Purkinje cell (primary cell): ENCODE data around the gene PCGF2. TPM values are rescaled to one million over a fixed set of nuclear protein-coding genes. Genes with fewer than 3 reads are reported as not detected.

Source experiments
- polyA plus RNA-seq: library from polyadenylated mRNA; unstranded; fragments of >200 nt; fragmentation: Nextera tagmentation; gene quantifications from 2 replicates; pipeline ENCODE4 v1.2.1, GENCODE V29; 2014

PCGF2 gene
- 1.1 and 11.2 TPM in 2 replicates for polyA plus RNA-seq

DNA sequence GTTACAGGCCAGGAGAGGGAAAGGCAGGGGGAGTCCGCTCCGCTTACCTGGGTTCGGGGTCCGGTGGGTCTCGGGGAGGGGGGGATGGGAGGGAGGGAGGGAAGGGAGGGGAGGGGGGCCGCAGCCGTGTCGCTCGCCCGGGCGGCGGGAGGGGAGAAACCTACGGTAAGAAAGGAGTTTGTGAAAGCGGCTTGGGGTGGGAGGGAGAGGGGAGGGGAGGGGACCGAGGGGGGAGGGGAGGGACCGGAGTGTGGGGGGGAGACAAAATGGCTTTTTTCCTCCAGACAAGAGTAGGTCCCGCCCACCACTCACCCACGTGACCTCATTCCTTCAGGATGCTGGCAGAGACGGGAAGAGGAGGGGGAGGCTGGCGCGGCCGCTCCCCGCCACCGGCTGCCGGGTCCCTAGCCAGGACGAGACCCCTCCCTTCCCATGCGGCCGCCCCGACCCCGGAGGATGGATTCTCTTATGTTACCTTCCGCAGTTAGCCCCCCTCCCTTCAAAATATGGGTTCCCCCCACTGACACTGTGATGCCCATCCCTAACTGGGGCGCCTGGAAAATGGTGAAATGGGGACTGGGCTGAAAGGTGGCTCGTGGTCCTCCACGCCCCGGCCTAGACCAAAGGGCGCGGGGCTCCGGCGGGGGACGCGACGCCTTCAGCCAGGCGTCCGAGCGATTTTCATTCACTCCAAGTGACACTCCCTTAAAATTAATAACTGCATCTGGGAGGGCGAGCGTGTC, at the start of gene PCGF2:
TSS of gene PCGF2 (minus strand) at position 188 of the 743 bp plus-strand sequence. CDS start 7,934 bp downstream, outside the sequence.

DNA sequence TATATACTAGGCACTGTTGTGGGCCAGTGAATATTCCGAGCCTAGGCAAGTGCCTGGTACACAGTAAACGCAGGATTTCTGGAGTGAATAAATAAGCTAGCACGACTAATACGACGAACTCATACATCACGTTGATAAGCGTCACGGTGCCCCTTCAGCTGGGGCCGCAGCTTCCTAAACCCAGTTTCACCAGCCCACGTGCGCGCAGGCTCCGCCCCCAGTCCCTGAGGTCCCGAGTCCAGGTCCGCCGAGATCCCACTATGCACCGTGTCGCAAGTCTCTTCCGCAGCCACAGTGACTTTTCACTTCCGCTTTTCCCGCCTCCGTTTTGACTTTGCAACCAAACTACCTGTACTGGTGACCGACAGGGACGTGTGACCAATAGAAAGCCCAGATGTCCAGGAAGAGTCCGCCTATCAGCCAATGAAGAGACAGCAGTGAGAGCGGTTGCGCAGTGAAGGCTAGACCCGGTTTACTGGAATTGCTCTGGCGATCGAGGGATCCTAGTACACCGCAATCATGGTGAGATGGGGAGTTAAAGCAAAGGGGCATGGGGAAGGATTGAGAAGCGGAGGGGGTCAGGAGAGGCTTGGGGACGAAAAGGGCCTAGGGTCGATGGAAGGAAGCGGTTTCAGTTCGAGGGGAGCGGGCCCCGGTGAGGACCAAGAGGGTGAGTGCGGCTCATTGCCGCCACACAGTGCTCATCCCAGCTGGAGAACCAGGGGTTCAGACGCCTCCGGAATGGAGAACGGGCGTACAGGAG, 4.4 kb upstream of the PCGF2 start, which contains the start of gene PSMB3:
TSS of gene PSMB3 (plus strand) at position 434 of the 763 bp plus-strand sequence. CDS start at position 520, 86 bp downstream.

DNA sequence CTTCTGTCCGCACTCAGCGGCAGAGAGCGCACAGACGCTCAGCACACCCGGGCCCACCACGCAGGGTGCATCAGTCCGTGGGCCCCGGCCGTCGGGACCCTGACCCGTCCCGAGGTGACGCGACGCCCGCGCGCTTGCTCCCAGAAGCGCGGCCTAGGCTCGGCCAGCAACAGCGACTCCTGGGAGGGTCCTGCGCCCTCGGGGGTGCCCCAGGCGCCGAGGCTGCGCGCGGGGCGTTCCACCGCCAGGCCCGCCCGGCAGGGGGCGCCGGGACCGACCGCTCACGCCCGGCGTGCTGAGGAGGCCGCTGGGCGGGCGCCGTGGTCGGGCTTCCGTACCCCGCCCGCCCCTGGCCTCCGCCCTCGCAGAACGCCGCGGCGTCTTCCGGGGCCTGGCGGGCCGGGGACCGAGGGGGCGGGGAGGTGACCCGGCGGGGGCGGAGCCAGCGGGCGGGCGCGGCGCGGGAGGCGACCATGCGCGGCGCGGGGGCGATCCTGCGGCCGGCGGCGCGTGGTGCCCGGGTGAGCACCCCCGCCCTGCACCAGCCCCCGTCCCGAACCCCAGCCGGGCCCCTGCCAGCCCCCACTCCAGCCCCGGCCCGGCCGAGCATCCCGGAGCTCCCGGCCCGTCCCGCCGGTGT, 18.1 kb downstream of the PCGF2 start, which contains the start of gene CISD3:
TSS of gene CISD3 (plus strand) at position 456 of the 640 bp plus-strand sequence. CDS start at position 474, 18 bp downstream.

DNA sequence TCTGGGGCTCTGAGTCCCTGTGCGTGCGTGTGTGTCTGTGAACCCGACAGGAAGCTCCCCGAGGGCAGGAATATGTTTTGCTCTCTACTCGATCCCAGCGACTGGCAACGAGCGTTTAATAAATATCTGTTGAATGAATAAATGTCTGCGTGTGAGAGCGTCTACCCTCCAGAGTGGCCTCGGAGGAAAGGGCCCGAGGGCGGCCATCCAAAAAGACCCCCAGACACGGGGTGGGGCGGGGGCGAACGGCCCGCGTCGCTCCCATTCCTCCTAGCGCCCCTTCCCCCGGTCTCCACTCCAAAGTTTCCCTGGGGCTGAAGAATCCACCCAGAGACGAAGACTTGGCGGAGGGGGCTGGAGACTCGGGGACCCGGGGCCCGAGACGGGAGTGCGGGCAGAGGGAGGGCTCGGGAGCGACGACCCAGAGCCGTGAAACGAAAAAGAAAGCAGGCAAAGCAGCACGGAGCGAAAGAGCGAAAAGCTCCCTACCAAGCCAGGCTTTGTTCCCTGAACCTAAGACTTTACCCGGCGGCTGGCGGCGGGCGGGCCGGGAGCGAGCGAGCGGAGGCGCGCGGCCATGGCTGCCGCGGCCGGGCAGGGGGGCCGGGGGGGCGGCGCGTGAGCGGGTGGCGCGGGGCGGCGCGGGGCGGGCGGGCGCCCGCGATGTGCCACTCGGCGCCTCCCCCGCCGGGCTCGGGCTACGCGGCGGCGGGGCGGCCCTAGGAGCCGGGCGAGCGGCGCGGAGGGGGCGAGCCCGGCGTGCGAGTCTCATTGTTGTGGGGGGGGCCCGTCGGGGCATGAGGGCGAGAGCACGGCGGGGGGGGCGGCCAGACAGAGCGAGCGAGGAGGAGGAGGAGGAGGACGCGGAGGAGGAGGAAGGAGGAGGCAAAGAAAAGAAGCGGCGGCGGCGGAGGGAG, 43.3 kb downstream of the PCGF2 start, which contains the start of gene MLLT6:
TSS of gene MLLT6 (plus strand) at position 668 of the 917 bp plus-strand sequence. CDS start 360 bp downstream, outside the sequence.

Other genes starting within 250 kb of the PCGF2 start
- gene SRCIN1, start 142.4 kb downstream of the PCGF2 start, polyA plus RNA-seq, result 0.88 and 2.2 TPM in 2 replicates
- 0.60 and 1.2 TPM in 2 replicates for gene EPOP, start 73.4 kb downstream of the PCGF2 start, polyA plus RNA-seq
- gene MLLT6, start 43.1 kb downstream of the PCGF2 start, polyA plus RNA-seq, result 0.46 and 2.3 TPM in 2 replicates
- 6.0 and 8.0 TPM in 2 replicates for gene CISD3, start 18.0 kb downstream of the PCGF2 start, polyA plus RNA-seq
- 657 and 801 TPM in 2 replicates for gene PSMB3, start 4.4 kb upstream of the PCGF2 start, polyA plus RNA-seq
- gene PIP4K2B, start 51.2 kb upstream of the PCGF2 start, polyA plus RNA-seq, result 4.6 and 7.9 TPM in 2 replicates
- gene CWC25, start 77.0 kb upstream of the PCGF2 start, polyA plus RNA-seq, result 5.0 and 23.1 TPM in 2 replicates
- gene RPL23, start 105.4 kb upstream of the PCGF2 start, polyA plus RNA-seq, result 794 and 943 TPM in 2 replicates
- gene LASP1, start 121.7 kb upstream of the PCGF2 start, polyA plus RNA-seq, result 15.3 and 23.2 TPM in 2 replicates
- gene FBXO47, start 219.1 kb upstream of the PCGF2 start, polyA plus RNA-seq, result not detected in 2 replicates